NCI-H526 treated with DMSO at 0.1 percent for 48 hours (cell line): ENCODE results near the gene HECW1.

Experiments used
- DNase-seq: peaks from one replicate; lab custom pipeline; 2025; lab: John Stamatoyannopoulos, UW

Gene HECW1

GRCh38 chr7:43265139-43265538, 152.7 kb downstream of the HECW1 start:
- DNase-seq, result no peak

DNA sequence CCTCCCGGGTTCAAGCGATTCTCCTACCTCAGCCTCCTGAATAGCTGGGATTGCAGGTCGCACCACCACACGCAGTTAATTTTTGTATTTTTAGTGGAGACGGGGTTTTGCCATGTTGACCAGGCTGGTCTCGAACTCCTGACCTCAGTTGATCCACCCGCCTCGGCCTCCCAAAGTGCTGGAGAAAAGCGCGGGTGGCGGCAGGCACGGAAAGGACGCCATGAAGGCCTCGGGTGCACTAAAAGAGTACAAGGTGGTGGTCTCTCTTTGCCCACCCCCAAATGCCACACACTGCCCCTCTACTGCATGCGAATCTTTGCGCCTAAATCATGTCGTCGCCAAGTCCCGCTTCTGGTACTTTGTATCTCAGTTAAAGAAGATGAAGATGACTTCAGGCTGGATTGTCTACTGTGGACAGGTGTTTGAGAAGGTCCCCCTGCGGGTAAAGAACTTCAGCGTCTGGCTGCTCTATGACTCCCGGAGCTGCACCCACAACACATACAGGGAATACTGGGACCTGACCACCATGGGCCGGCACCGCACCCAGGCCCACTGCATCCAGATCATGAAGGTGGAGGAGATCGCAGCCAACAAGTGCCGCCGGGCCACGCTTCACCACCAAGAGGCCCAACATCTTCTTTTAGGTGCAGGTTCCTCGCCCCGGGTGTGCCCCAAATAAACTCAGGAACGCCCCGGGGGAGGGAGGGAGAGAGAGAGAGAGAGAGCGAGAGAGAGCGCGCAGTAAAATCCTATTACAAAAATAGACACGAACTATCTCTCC, 161.7 kb downstream of the HECW1 start:
- no peak for DNase-seq

GRCh38 chr7:43274752-43275151, 162.3 kb downstream of the HECW1 start:
- DNase-seq, result no peak

DNA sequence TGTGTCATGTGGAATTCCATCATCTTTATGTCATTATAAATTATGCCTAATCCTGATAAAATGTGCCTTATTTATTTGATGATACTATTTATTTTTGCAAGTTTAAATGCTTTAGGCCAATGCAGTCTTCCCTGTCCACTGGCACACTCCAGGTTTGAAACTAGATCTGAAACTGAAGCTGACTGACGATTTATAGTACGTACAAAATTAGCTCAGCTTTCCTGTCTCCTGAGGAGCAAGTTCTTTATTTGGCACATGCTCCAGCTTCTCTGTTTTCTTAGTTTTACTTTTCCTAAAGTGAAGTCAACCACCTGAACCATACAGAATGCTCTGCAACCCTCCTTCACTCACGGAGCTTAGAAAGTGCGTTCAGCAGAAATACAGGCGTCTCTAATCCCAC, 164.1 kb downstream of the HECW1 start:
- DNase-seq, result no peak

GRCh38 chr7:43278088-43278644, 165.7 kb downstream of the HECW1 start:
- DNase-seq, result no peak

- no peak for DNase-seq
Measured at GRCh38 chr7:43281268-43281667, 168.8 kb downstream of the HECW1 start.

GRCh38 chr7:43283706-43284105, 171.3 kb downstream of the HECW1 start:
- DNase-seq, result no peak

DNA sequence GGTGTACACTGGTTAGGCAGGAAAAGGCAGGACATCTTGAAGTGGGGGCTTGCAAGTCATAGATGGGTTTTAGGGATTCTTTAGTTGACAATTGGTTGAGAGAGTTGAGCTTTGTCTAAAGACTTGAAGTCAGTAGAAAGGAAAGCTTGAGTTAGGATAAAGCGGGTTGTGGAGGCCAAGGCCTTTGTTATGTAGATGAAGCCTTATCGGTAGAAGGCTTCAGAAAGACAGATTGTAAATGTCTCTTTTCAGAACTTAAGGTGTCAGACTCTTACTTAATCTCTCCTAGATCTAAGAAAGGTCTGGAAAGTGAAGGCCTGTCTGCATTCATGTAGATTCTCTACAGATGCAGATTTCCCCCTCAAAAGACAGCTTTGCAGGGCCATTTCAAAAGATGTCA, 177.4 kb downstream of the HECW1 start:
- no peak for DNase-seq

GRCh38 chr7:43290978-43291377, 178.5 kb downstream of the HECW1 start:
- no peak for DNase-seq

DNA sequence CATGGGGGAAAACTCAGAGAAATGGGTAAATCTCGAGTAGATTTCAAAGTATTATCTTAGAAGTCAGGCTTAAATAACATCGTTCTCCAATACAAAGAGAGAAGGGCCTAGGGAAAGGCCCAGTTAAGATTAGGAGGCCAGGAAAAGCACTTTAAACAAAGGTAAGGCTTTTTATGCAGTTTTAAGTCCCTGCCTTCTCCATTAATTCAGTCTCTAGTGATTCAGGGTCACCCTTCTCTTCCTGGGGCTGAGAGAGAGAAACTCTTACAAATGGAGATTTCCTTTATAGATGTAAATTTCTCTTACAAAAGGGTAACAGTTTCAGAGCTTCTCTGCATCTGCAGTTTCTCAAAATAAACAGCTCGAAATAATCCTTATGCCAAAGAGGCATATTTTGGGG, 179.3 kb downstream of the HECW1 start:
- no peak for DNase-seq

DNA sequence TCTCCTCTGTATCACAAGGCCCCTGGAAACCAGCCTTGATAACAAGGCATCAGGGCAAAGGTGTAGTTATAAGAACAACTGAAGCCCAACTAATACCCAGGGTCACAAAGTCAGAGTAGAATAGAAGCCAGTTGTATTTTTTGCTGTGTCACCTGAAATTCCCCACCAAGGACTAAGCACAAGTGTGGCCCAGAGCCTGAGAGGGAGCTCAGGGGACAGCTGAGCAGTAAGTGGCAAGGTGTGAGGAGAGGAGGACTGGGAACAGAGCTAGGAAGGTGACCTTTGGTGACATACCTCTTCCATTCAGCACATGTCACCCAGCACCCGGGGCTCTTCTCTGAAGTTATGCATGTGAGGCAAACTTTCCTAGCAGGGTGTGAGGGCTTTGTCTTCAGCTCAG, 179.9 kb downstream of the HECW1 start:
- no peak for DNase-seq

- DNase-seq, result no peak
Measured at GRCh38 chr7:43294080-43294630, 181.7 kb downstream of the HECW1 start.

GRCh38 chr7:43295429-43295828, 183.0 kb downstream of the HECW1 start:
- DNase-seq, result no peak

DNA sequence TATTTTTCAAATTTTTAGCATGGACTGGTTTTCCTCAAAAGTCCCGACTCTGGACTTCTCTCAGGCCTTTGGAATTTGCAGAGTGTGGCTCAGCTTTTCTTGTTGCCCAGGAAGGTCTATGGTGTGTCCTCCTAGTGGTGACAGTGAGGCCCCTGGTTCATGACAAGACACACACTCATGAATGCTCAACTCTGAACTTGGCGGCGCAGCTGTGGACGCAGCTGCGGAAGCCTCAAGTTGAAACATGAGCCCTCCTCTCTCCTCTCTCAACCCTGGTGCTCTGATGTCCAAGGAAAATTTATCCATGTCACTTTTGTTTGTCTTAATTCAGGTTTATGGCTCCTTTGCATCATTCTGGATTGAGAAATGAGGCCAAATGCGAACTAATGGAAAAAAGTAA, 183.9 kb downstream of the HECW1 start:
- DNase-seq, result no peak

GRCh38 chr7:43298617-43299016, 186.2 kb downstream of the HECW1 start:
- no peak for DNase-seq

DNA sequence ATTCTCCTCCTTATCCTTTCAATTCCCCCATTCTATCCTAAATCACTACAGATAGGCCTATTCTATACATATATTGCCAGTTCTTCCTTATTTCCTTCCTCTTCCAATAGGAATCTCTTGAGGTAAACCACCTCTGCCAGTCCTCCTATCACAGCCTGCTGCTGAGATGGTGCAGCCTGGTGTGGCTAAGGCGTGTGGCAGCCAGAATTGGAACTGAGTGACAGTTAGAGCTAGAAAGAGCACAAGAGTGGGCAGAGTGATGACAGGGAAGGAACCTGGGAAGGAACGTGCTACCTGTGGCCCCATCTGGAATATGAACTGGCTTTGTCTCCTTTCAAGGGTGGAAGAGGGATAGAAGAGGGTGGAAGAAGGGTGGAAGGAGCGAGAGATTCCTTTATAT, 187.7 kb downstream of the HECW1 start:
- DNase-seq, result no peak

DNA sequence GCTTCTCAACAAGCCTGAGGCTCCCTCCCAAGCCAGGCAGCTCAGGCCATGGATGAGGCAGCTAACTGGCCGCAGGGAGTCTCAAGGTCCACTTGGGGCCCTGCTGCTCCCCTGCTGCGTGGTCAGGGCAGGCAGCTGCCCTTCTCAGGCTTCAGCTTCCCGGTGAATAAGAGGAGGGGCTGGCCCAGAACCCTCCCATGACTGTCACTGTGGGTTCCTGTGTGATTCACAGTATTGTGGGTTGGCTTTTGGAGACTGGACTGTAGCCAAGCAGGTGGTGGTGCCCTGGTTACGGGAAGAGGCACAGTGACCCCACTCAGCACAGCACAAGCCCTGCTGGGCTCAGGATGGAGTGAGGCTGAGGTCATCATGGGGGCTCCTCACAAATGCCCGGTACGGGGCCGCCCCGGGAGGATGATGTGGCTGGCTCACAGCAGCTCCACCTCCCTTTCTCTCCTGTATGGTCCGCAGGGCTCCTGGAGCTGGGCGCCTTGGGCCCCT, 189.8 kb downstream of the HECW1 start:
- no peak for DNase-seq

DNA sequence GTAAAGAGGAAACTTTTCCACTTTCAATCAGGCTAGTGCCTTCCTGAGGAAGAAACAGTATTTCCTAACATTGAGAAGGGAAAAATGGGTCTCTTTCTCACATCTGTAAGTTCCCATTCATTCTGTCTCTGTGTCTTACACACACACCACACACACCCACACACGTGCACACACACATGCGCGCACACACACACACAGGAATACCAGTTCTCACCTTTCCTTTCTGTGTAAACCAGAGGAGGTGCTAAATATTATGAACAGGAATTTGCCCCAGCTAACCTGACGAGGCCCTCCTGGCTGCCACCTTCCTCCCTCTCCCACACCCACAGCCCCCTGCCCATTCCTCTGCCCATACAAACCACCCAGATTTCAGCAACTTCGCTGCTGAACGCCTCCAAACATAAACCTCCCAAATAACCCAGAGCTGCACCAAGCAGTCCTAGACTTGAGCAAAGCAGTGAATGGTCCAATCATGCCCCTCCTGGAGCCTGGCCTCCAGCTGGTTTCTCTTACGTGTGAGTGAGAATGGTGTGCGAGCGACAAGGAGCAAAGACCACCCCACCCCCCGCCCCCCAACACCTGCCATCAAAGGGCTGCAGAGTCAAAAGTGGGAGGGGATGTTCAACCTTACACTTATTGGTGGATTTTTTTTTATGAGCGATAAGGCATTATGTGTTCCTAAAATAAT, 190.5 kb downstream of the HECW1 start:
- DNase-seq, result no peak

DNA sequence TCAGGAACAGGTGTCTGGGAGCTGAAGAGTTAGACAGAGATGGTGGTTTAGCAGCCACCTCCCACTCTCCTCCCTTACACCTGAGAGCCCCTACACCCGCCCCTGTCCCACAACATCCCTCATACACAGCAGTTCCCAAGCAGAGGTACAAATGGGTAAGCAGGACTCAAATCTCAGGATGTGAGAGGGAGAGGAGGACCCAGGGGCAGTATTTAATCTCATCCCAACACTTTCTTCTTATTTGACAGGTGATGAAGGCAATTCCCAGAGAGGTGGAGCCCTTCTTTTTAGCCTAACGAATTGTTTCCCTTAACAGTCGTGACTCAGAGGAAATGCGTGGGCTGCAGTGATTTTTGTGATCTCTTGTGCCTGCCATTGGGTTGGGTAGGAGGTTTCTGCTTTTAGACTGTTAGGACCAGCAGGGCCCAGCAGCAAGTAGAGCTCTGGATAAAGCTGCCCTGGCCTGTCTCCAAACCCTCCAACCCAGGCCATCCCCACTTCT, 191.3 kb downstream of the HECW1 start:
- DNase-seq, result no peak

- no peak for DNase-seq
Measured at GRCh38 chr7:43306404-43306803, 194.0 kb downstream of the HECW1 start.

DNA sequence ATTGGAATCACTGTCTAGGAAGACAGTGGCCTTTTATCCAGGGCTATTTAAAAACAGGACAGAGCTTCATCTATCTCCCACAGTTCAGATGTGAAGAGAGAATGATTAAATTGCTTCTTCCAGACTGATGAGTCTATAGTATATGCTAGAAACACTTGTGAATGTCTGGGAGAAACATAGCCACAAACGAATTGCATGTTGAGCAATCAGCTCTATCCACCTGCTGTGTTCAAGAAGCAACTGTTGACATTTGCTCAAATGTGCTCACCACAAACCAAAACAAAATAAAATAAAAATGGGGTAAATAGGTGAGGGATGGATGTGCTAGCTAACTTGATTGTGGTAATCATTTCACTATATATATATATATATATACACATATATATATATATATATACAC, 195.1 kb downstream of the HECW1 start:
- DNase-seq, result no peak

- DNase-seq, result no peak
Measured at GRCh38 chr7:43308913-43309705, 196.7 kb downstream of the HECW1 start.
